HepG2 (cell line): Measurements from ENCODE around the gene NEU1. TPM values are rescaled to one million over a fixed set of nuclear protein-coding genes. Genes with fewer than 3 reads are reported as not detected.

Source experiments
- CENPT ChIP-seq: sonication (generic); formaldehyde crosslinking; IDR thresholded peaks from 2 replicates; pipeline ENCODE4 v1.8.0; 2022; ENCODE audit warnings: low read depth, mild to moderate bottlenecking, moderate library complexity, missing genetic modification reagents
- EHMT2 ChIP-seq: fragments of 200-600 bp; sonication (generic); IDR thresholded peaks from 2 replicates; pipeline ENCODE4 v1.7.0; 2017; ENCODE audit warnings: antibody characterized with exemption, low read depth, low read length, borderline replicate concordance
- ELF4 ChIP-seq: sonication (generic); formaldehyde crosslinking; IDR thresholded peaks from 2 replicates; pipeline ENCODE4 v1.5.0; 2020; ENCODE audit warnings: missing genetic modification reagents, mild to moderate bottlenecking, moderate library complexity, borderline replicate concordance
- HNF4G ChIP-seq, 2 experiments: sonication (generic) in 1 of 2; formaldehyde crosslinking in 1 of 2; IDR thresholded peaks; 2 replicates each; pipeline versions ENCODE4 v1.4.0 to v1.6.1; 2011 to 2020; ENCODE audit warnings: borderline replicate concordance in 2 of 2, low read depth in 2 of 2, mild to moderate bottlenecking in 2 of 2, low read length in 1 of 2, missing genetic modification reagents in 1 of 2, moderate library complexity in 1 of 2
- JARID2 ChIP-seq: sonication (generic); formaldehyde crosslinking; IDR thresholded peaks from 2 replicates; pipeline ENCODE4 v1.8.1; 2023; ENCODE audit warnings: missing genetic modification reagents, inconsistent platforms; ENCODE audit not compliant: insufficient replicate concordance
- JUNB ChIP-seq: sonication (generic); formaldehyde crosslinking; IDR thresholded peaks from 2 replicates; pipeline ENCODE4 v1.8.0; 2022; ENCODE audit warnings: missing genetic modification reagents, mild to moderate bottlenecking, borderline replicate concordance
- KAT7 ChIP-seq: IDR thresholded peaks from 2 replicates; pipeline ENCODE4 v1.6.1; 2018; ENCODE audit warnings: borderline replicate concordance, missing compliant biosample characterization
- KDM2A ChIP-seq: sonication (generic); formaldehyde crosslinking; IDR thresholded peaks from 2 replicates; pipeline ENCODE4 v1.4.0; 2020; ENCODE audit warnings: low read depth, missing genetic modification reagents, borderline replicate concordance
- MXD4 ChIP-seq: IDR thresholded peaks from 2 replicates; pipeline ENCODE4 v1.6.1; 2016; ENCODE audit warnings: mild to moderate bottlenecking, missing biosample characterization, missing genetic modification reagents
- MXI1 ChIP-seq: IDR thresholded peaks from 3 replicates; pipeline ENCODE4 v1.6.1; 2012; ENCODE audit warnings: low read depth, low read length, inconsistent platforms, borderline replicate concordance
- PHB2 ChIP-seq: fragments of 450-650 bp; IDR thresholded peaks from 2 replicates; pipeline ENCODE4 v1.6.1; 2018; ENCODE audit not compliant: partially characterized antibody
- RAD51 ChIP-seq: fragments of 450-650 bp; IDR thresholded peaks from 2 replicates; pipeline ENCODE4 v1.6.1; 2016; ENCODE audit warnings: borderline replicate concordance
- RBM22 ChIP-seq: fragments of 200-400 bp; formaldehyde crosslinking; optimal IDR thresholded peaks from 2 replicates; pipeline ENCODE3; 2017; ENCODE audit warnings: mild to moderate bottlenecking, low read length, moderate library complexity
- SOX5 ChIP-seq: IDR thresholded peaks from 2 replicates; pipeline ENCODE4 v1.6.1; 2016; ENCODE audit warnings: borderline replicate concordance
- ZNF12 ChIP-seq: sonication (generic); formaldehyde crosslinking; IDR thresholded peaks from 2 replicates; pipeline ENCODE4 v1.5.0; 2020; ENCODE audit warnings: missing genetic modification reagents
- ZNF3 ChIP-seq: IDR thresholded peaks from 2 replicates; pipeline ENCODE4 v1.7.0; 2017; ENCODE audit warnings: inconsistent platforms
- ZNF354B ChIP-seq: sonication (generic); formaldehyde crosslinking; IDR thresholded peaks from 2 replicates; pipeline ENCODE4 v1.8.0; 2022; ENCODE audit warnings: mild to moderate bottlenecking, missing genetic modification reagents
- ZNF619 ChIP-seq: sonication (generic); formaldehyde crosslinking; IDR thresholded peaks from 2 replicates; pipeline ENCODE4 v1.4.0; 2020; ENCODE audit warnings: mild to moderate bottlenecking, missing genetic modification reagents
- ZNF7 ChIP-seq: IDR thresholded peaks from 2 replicates; pipeline ENCODE4 v1.6.1; 2016; ENCODE audit warnings: missing biosample characterization, missing genetic modification reagents
- ZSCAN25 ChIP-seq: sonication (generic); formaldehyde crosslinking; IDR thresholded peaks from 2 replicates; pipeline ENCODE4 v1.8.0; 2022; ENCODE audit warnings: mild to moderate bottlenecking, missing genetic modification reagents
- polyA plus RNA-seq, 8 experiments: library from polyadenylated mRNA; depleted of rRNA in 3 of 8; stranded (reverse) in 7 of 8; unstranded in 1 of 8; fragments of >200 nt; fragmentation: Illumina TruSeq in 4 of 8; extraction: Trizol in 4 of 8; gene quantifications; 2 replicates each; pipeline versions ENCODE4 v1.2.1 to v1.2.3, GENCODE V29; 2011 to 2016; ENCODE audit warnings: low read depth in 4 of 8, missing spikeins in 1 of 8, mixed read lengths in 1 of 8; ENCODE audit not compliant: insufficient read depth in 1 of 8
- total RNA-seq, 5 experiments: library from RNA; depleted of rRNA; stranded (reverse); fragments of >200 nt; fragmentation: Illumina TruSeq; extraction: Trizol; gene quantifications; 2 replicates each; pipeline ENCODE4 v1.2.3, GENCODE V29; 2016; ENCODE audit warnings: low read depth in 1 of 5
- TF ChIP-seq, protein P1 (sequence below): sonication (generic); formaldehyde crosslinking; IDR thresholded peaks from 2 replicates; pipeline ENCODE4 v1.9.0; 2021; ENCODE audit warnings: missing genetic modification reagents, borderline replicate concordance
- TF ChIP-seq, protein P2 (sequence below): sonication (generic); formaldehyde crosslinking; IDR thresholded peaks from 2 replicates; pipeline ENCODE4 v1.5.1; 2020; ENCODE audit warnings: mild to moderate bottlenecking, missing genetic modification reagents, borderline replicate concordance
- TF ChIP-seq, protein P3 (sequence below): sonication (generic); formaldehyde crosslinking; IDR thresholded peaks from 2 replicates; pipeline ENCODE4 v1.5.0; 2020; ENCODE audit warnings: missing genetic modification reagents

The NEU1 gene
- total and polyA plus RNA-seq, 2 of the 13 experiments (the other 11 are each of a cell fraction or from before 2014, with no cell fraction given) = 215 to 297 TPM

DNA sequence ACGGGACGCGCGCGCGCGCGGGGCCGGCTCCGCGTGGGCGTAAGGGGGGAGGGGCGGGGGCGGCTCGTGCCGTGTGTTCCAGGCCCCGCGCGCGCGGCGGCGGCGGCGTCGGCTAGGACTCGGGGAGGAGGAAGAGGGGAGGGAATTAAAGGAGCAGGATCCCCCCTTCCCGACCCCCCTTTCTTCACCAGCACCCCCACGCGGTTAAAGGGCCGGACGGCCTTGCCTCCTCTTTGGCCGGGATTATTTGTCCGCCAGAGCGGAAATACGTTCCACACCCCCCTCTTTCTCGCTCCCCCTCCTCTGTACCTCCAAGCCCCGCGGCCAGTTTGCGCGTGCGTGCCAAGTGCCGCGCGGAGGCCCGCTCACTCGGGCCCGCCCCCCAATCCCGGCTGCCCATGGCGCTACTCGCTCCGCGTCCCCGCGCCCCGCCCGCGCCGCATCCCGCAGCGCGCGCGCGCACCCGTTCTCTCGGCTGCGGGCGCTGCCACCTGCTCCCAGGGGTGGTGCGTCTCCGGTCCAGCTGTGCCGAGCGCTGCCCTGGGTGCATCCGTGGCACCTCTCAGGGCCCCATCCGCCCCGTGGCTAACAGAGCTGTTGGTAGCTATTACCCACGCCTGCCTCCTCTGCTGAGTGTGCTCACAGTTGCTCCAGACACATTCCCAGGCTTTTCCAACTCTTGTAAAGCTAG lies 39.5 kb upstream of the NEU1 start, which contains the start of gene ZBTB12 (continued):
- TF ChIP-seq ZNF619 (peak; percentile 44; the same call in 1 of the 2 replicates), ZSCAN25 (CRISPR knock-in tag) (peak; percentile 49; the same call in 1 of the 2 replicates), ZNF12 (CRISPR knock-in tag) (no peak), MXD4 (CRISPR knock-in tag) (peak; percentile 51; the same call in 1 of the 2 replicates), KAT7 (CRISPR knock-in tag) (no peak), ZNF354B (CRISPR knock-in tag) (no peak), KDM2A (CRISPR knock-in tag) (peak; percentile 81), ZNF3 (CRISPR knock-in tag) (no peak; the same call in 1 of the 2 replicates), RBM22 (no peak), HNF4G (IDR thresholded peaks at IDR 0.05; ENCODE audit: borderline replicate concordance, low read depth, low read length) (no peak), HNF4G (CRISPR knock-in tag; IDR thresholded peaks at IDR 0.05; ENCODE audit: borderline replicate concordance, low read depth) (peak; percentile 73; the same call in 1 of the 2 replicates), ELF4 (CRISPR knock-in tag) (no peak), CENPT (CRISPR knock-in tag) (peak; percentile 76; the same call in 1 of the 2 replicates), EHMT2 (no peak), RAD51 (no peak), MXI1 (peak; percentile 87; the same call in 1 of the 3 replicates), JUNB (CRISPR knock-in tag) (no peak), ZNF7 (CRISPR knock-in tag) (no peak), JARID2 (CRISPR knock-in tag) (no peak), PHB2 (no peak), SOX5 (peak; percentile 37)
- TF ChIP-seq, protein P1, sequence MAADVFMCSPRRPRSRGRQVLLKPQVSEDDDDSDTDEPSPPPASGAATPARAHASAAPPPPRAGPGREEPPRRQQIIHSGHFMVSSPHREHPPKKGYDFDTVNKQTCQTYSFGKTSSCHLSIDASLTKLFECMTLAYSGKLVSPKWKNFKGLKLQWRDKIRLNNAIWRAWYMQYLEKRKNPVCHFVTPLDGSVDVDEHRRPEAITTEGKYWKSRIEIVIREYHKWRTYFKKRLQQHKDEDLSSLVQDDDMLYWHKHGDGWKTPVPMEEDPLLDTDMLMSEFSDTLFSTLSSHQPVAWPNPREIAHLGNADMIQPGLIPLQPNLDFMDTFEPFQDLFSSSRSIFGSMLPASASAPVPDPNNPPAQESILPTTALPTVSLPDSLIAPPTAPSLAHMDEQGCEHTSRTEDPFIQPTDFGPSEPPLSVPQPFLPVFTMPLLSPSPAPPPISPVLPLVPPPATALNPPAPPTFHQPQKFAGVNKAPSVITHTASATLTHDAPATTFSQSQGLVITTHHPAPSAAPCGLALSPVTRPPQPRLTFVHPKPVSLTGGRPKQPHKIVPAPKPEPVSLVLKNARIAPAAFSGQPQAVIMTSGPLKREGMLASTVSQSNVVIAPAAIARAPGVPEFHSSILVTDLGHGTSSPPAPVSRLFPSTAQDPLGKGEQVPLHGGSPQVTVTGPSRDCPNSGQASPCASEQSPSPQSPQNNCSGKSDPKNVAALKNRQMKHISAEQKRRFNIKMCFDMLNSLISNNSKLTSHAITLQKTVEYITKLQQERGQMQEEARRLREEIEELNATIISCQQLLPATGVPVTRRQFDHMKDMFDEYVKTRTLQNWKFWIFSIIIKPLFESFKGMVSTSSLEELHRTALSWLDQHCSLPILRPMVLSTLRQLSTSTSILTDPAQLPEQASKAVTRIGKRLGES (CRISPR knock-in tag) = no peak
- TF ChIP-seq, protein P2, sequence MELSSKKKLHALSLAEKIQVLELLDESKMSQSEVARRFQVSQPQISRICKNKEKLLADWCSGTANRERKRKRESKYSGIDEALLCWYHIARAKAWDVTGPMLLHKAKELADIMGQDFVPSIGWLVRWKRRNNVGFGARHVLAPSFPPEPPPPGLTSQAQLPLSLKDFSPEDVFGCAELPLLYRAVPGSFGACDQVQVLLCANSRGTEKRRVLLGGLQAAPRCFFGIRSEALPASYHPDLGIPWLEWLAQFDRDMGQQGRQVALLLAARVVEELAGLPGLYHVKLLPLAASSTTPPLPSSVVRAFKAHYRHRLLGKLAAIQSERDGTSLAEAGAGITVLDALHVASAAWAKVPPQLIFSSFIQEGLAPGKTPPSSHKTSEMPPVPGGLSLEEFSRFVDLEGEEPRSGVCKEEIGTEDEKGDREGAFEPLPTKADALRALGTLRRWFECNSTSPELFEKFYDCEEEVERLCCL (CRISPR knock-in tag) = no peak
- TF ChIP-seq, protein P3, sequence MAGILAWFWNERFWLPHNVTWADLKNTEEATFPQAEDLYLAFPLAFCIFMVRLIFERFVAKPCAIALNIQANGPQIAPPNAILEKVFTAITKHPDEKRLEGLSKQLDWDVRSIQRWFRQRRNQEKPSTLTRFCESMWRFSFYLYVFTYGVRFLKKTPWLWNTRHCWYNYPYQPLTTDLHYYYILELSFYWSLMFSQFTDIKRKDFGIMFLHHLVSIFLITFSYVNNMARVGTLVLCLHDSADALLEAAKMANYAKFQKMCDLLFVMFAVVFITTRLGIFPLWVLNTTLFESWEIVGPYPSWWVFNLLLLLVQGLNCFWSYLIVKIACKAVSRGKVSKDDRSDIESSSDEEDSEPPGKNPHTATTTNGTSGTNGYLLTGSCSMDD (CRISPR knock-in tag) = no peak
